ENCODE measurements around the gene EIF3F. TPM values are rescaled to one million over a fixed set of nuclear protein-coding genes. Genes with fewer than 3 reads are reported as not detected.

EIF3F gene
- total RNA-seq (2021; fragmentation: NEBNext Ultra II Directional; extraction: Animal tissue kit (Norgen Biotek cat#: 25700)) (385 and 388 TPM in 2 replicates), polyA plus RNA-seq (2011; rRNA removed) (222 and 469 TPM in 2 replicates), polyA minus RNA-seq (2011; rRNA and poly(A)+ RNA removed) (220 and 221 TPM in 2 replicates)
- polyA plus RNA-seq (2011; cell fraction: cytosol; rRNA removed): 352 TPM
- 349 TPM for polyA plus RNA-seq (2011; cell fraction: nucleus; rRNA removed)
- 353 to 461 TPM (median 430 TPM) in 4 replicates for polyA plus RNA-seq (2012, experiment 1 of 2)
- 373 TPM for polyA plus RNA-seq (2012, experiment 2 of 2)
- polyA plus RNA-seq (2013, experiment 1 of 2): 479 TPM
- polyA plus RNA-seq (2013, experiment 2 of 2): 464 TPM
- polyA minus RNA-seq (2011; cell fraction: cytosol; rRNA and poly(A)+ RNA removed): 184 TPM
- 187 TPM for polyA minus RNA-seq (2011; cell fraction: nucleus; rRNA and poly(A)+ RNA removed)
- long read RNA-seq, experiment 1, transcript EIF3F-201 (8 exons, 1,254 nt): major isoform, 411 of 516 reads
- long read RNA-seq, experiment 1, partial matches to known transcripts: 73 of 516 reads
- long read RNA-seq, experiment 1, other reads (novel, unspliced or antisense): 29 of 516 reads
- long read RNA-seq, experiment 2, partial matches to known transcripts: 1 of 5 reads
- long read RNA-seq, experiment 2, other reads (novel, unspliced or antisense): 2 of 5 reads

DNA sequence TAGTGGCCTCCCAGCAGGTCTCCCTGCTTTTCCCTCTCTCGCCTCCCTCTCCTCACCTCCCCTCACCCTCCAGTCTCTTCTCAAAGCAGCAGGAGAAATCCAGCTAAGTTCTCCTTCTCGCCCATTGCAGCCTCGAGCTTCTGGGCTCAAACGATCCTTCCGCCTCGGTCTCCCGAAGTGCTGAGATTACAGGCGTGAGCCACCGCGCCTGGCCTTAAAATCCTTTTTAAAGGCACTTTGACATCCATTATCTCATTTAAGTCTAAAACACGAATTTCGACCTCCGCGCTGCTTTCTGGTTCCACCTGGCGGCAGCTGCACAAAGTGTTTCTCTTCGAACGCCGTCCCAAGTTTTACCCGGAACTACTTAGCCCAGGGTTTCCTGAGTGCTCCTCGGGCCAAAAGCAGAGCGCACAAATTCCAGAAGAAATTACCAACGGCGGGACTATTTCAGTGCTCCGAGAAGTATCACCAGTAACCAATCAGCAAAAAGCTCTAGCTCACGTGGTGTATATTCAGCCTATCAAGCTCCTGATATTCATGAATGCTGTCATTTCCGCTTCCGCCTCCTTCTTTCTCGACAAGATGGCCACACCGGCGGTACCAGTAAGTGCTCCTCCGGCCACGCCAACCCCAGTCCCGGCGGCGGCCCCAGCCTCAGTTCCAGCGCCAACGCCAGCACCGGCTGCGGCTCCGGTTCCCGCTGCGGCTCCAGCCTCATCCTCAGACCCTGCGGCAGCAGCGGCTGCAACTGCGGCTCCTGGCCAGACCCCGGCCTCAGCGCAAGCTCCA is at the start of gene EIF3F:
EIF3F (plus strand) TSS at position 570 of the 792 bp plus-strand sequence; CDS start at position 586, 16 bp downstream.
- Histone ChIP-seq H3K14ac (ENCODE audit: insufficient read length) (no peak within 1 kb of the TSS), H3K79me1 (ENCODE audit: low read depth, low read length) (peaks cover 5% of the 10 kb centered on the region; the same call in 1 of the 2 replicates), H2BK20ac (ENCODE audit: low read length) (no peak within 1 kb of the TSS), H2BK15ac (ENCODE audit: low read length) (no peak within 1 kb of the TSS), H3K4ac (replicated peaks; ENCODE audit: insufficient read length, low read depth, low read length) (peak within 1 kb of the TSS; percentile 91), H3K23ac (ENCODE audit: insufficient read length) (no peak within 1 kb of the TSS), H3K9me3 (ENCODE audit: insufficient read depth in 2 of 2, low read depth in 1 of 2, low read length in 1 of 2) (no peaks in the 10 kb centered on the region), H4K8ac (ENCODE audit: extremely low read depth, insufficient read depth, low read length) (peak within 1 kb of the TSS; percentile 91; the same call in 1 of the 2 replicates), H3K27ac (ENCODE audit: low read depth, low read length) (peak within 1 kb of the TSS; percentile 41; the same call in 1 of the 2 replicates), H3K27me3 (replicated peaks in 1 of 4; ENCODE audit: control insufficient read depth in 3 of 4, extremely low read depth in 1 of 4, insufficient read depth in 3 of 4, low read length in 3 of 4) (no peaks in the 10 kb centered on the region), H2BK120ac (replicated peaks; ENCODE audit: low read depth, low read length) (no peak within 1 kb of the TSS), H3K4me3 (ENCODE audit: extremely low read depth in 1 of 4, insufficient read depth in 2 of 4, low read depth in 3 of 4, low read length in 4 of 4) (peak within 1 kb of the TSS; percentile 73 to 99 (median 86)), H3K79me2 (ENCODE audit: control insufficient read depth in 1 of 2, insufficient read depth in 2 of 2, low read length in 2 of 2) (peaks cover 10 to 32% of the 10 kb centered on the region in 2 experiments), H3K4me2 (ENCODE audit: insufficient read depth in 1 of 2, low read depth in 2 of 2, low read length in 2 of 2) (peak within 1 kb of the TSS; percentile 85 to 91), H4K5ac (ENCODE audit: insufficient read length, low read depth, low read length) (peak within 1 kb of the TSS; percentile 37), H2BK12ac (ENCODE audit: low read depth, low read length) (peak within 1 kb of the TSS; percentile 94), H4K20me1 (replicated peaks in 1 of 2; ENCODE audit: control insufficient read depth in 1 of 2, insufficient read depth in 2 of 2, low read length in 2 of 2) (peaks cover 2 to 3% of the 10 kb centered on the region in 2 experiments), H2AK5ac (ENCODE audit: low read depth, low read length) (no peak within 1 kb of the TSS), H3K18ac (ENCODE audit: extremely low read depth, low read length) (peak within 1 kb of the TSS; percentile 26; the same call in 1 of the 2 replicates), H3K56ac (replicated peaks; ENCODE audit: insufficient read length, low read depth, low read length) (peak within 1 kb of the TSS; percentile 43), H3K36me3 (ENCODE audit: control insufficient read depth in 2 of 4, insufficient read depth in 4 of 4, low read length in 3 of 4) (peaks cover 0 to 21% (median 7%) of the 10 kb centered on the region in 4 experiments; a peak in 5 of 8 replicates), H2BK5ac (ENCODE audit: low read depth, low read length) (peak within 1 kb of the TSS; percentile 82; the same call in 1 of the 2 replicates), H4K91ac (replicated peaks; ENCODE audit: insufficient read length, low read length) (peak within 1 kb of the TSS; percentile 37), H3K23me2 (ENCODE audit: low read depth, low read length) (peaks cover 6% of the 10 kb centered on the region; the same call in 1 of the 2 replicates), H2AFZ (ENCODE audit: low read length) (peak within 1 kb of the TSS; percentile 47), H3K4me1 (replicated peaks in 1 of 4; ENCODE audit: control insufficient read depth in 3 of 4, insufficient read depth in 4 of 4, low read length in 3 of 4) (peaks cover 0 to 5% (median 3%) of the 10 kb centered on the region in 4 experiments; a peak in 4 of 7 replicates), H3K9ac (replicated peaks in 1 of 4; ENCODE audit: extremely low read depth in 1 of 4, low read depth in 3 of 4, low read length in 3 of 4) (peak within 1 kb of the TSS; percentile 73 to 95 (median 83))
- ChIA-PET POLR2A (ENCODE audit: partially characterized antibody) (interaction anchor here (0.7 to 2.4 kb wide), 22 partner anchors 8 to 138 kb away, joined by 3 to 58 read pairs (median 4); no protein-coding TSS in a partner anchor), CTCF (ENCODE audit: partially characterized antibody) (interaction anchor here (0.5 to 6.0 kb wide), 24 partner anchors 9 to 1281 kb away, joined by 3 to 127 read pairs (median 4); partner anchors contain the start of gene NLRP10)
- WGBS, 2 experiments (ENCODE audit: extremely low coverage in 1 of 2, insufficient coverage in 1 of 2, insufficient read length in 1 of 2, insufficient replicate concordance in 2 of 2, low coverage in 1 of 2, low lambda C conversion rate in 2 of 2, missing lambda C conversion rate in 1 of 2): 3% methylated on average over 47 of the region's 47 CpGs; no CpG with 5 or more reads in 1 of the 2 experiments
- FAIRE-seq (peak; percentile 91), DNase-seq (ENCODE audit: low read depth in 1 of 2, low spot score in 2 of 2) (peak; percentile 88 to 97)
- TF ChIP-seq YY1 (IDR thresholded peaks at IDR 0.05; ENCODE audit: low read depth, low read length) (peak; percentile 92), ZNF274 (IDR thresholded peaks at IDR 0.05; ENCODE audit: borderline replicate concordance, extremely low read depth, low read length) (no peak), HDAC6 (IDR thresholded peaks at IDR 0.05; ENCODE audit: low read depth, low read length) (no peak), KDM1A (IDR thresholded peaks at IDR 0.05; ENCODE audit: borderline replicate concordance, low read length) (peak; percentile 24; the same call in 1 of the 2 replicates), SP1 (IDR thresholded peaks at IDR 0.05; ENCODE audit: low read depth, low read length) (peak; percentile 92), TBP (IDR thresholded peaks at IDR 0.05; ENCODE audit: low read depth, low read length) (peak; percentile 77), CHD2 (IDR thresholded peaks at IDR 0.05; ENCODE audit: low read length) (peak; percentile 39; the same call in 1 of the 2 replicates)
- TF ChIP-seq, protein P1, sequence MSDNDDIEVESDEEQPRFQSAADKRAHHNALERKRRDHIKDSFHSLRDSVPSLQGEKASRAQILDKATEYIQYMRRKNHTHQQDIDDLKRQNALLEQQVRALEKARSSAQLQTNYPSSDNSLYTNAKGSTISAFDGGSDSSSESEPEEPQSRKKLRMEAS (IDR thresholded peaks at IDR 0.05): 0 out of 2 replicates have a peak, but pooled peaks have one; percentile 3

Measured in H1 (cell line).